ENCODE data around the gene BCAP29.
"Not testable (repeated sequence)": the region's sequence is repeated elsewhere in the genome, so short reads cannot be mapped to it uniquely, and the experiment has no call there.

The BCAP29 gene

DNA sequence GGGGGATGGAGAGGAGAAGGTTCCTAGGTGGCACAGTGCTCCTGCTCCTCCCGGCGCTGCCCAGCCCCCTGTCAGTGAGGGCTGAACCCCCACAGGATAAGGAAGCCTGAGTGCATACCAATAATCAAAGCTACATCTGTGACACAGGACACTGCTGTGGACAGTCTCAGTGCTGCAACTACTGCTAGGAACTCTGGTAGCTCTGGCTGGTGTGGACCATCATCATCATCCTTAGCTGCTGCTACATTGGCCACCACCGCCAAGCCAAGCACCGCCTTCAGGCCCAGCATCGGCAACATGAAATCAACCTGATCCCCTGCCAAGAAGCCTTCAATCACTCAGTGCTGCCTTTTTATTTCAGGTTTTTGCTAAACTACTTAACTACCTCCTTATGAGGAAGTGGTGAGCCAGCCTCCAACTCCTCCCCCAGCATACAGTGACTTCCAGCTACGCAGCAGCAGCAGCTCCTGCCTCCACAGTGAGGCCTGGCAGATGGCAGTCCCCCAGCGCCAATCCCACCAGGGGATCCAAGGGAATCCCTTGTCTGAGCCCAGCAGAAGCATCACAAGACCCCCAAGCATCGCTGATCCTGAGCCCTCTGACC, 48.5 kb downstream of the BCAP29 start:
- no peak for DNase-seq

DNA sequence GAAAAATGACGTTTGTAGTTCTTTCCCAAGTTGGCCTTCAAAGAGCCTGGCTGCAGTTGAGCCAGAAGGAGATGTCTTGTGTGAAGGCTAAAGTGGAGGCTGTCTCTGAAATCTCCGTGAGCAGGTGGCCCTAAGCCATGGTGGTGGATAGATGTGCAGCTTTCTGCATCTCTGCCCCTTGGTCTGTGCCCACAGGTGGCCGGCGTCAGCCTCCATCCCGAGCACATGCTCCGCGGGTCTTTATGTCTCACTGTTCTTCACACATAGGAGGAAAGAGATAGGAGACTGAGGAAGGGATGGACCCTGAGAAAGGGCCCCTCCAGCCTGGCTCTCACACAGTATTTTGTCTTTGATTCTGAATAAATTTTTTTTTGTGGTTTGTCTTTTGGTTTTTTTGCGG, 50.3 kb downstream of the BCAP29 start:
- no peak for DNase-seq

DNA sequence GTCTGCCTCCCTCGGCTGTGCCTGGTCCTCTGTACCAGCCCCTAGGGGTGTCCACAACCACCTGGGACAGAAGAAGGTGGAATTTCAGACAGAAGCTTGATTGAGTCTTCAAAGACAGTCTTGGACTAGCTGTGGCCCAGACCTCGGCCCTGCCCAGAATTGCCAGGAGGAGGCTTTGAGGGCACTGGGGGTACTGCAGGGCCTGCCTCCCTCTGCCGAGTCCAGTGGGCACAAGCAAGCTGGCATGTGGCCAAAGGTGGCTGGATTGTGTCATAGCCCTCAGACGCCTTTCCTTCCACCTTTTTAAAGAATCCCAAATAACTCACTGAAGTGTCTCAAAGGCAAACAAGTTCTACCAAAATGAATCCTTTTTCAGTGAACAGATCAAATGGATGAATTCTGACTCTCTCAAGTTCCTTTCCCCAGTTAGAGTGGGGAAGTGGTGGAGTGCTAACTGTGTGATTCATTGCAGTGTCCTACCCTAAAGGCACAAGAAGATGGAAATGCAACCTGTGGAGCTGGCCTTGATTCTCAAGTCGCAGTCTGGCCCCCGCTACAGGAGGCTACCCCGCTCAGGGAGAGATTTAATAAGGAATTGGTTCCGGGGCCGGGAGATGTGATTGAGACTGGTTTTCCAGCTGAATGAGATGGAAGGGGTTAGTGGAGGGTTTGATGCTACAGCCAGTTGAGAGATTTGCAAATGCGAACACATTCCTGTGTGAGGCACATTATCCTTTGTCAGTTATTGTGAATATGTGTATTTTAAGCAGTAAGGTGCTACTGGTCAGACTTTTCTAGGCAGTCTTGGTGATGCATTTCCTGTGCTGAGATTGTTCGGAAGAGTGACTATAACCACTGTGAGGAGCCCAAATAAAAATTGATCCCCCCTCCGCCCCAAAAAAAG, 51.8 kb downstream of the BCAP29 start:
- DNase-seq: no peak

DNA sequence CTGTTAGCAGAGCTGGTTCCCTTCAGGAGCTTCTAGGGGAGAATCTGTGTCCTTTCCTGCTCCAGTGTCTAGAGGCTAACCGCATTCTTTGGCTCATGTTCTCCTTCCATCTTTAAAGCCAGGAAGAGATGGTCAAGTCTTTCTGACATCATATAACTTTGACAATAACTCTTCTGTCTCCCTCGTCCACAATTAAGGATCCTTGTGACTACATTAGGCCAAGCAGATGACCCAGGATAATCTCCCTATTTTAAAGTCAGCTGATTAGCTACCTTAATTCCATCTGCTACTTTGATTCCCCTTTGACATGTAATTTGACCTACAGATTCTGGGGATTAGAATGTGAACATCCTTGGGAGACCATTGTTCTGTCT, 52.4 kb downstream of the BCAP29 start:
- DNase-seq: no peak

DNA sequence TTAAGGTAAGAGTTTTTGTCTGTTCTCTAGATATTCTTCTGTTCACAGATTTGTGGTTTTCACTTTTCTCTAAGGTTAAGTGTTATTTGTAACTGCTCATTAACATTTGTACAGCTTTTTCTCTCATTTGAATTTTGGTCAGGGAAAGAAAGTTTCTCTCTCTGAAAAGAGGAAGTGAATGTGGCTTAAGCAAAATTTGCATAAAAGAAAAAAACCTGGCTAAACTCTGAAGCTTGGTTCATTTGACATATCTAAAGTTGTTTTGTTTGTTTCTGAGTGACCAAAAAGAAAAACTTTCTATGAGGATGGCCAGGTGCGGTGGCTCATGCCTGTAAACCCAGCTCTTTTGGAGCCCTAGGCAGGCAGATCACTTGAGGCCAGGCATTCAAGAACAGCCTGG, 58.5 kb downstream of the BCAP29 start:
- no peak for DNase-seq

DNA sequence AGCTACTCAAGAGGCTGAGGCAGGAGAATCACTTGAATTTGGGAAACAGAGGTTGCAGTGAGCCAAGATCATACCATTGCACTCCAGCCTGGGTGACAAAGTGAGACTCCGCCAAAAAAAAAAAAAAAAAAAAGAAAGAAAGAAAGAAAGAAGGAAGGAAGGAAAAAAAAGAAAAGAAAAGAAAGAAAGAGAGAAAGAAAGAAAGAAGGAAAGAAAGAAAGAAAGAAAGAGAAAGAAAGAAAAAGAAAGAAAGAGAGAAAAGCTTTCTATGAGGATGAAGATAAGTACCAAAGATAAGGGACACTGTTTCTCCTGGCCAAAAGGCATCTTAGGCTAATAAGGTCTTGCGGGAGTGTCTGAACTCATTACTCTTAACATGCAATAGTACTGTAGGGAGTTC, 59.0 kb downstream of the BCAP29 start:
- not testable (repeated sequence) for DNase-seq

DNA sequence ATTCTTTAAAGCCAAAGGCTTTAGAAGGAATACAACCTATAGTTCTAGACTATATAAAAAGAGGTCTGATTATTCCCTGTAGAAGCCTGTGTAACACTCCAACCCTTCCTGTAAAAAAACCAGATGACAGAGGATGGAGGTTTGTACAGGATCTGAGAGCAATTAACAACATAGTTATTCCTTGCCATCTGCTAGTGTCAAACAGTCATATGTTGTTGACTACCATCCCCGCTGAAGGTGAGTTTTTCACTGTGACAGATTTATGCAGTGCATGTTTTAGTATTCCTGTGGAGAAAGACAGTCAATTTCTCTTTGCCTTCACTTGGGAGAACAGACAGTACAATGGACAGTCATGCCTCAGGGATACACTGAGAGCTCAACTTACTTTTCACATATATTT, 61.6 kb downstream of the BCAP29 start:
- DNase-seq: no peak

DNA sequence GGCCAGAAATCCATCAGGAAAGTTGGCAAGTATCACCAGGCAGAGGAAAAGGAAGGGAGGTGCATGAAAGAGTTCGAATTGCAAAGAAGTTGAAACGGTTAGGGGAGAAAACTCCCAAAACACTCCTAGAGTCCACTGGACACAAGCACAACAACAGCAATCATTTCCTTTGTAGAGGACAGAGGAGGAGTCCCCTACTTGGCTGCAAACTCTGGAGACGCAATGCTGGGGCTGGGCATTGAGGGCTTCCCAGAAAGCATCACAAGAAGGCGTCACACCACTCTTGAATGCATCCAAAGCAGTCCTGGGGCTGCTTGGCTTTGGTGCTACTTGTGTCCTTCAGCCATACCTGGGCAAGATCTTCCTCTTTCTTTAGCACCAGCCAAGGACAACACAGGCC, 62.5 kb downstream of the BCAP29 start:
- DNase-seq: no peak

DNA sequence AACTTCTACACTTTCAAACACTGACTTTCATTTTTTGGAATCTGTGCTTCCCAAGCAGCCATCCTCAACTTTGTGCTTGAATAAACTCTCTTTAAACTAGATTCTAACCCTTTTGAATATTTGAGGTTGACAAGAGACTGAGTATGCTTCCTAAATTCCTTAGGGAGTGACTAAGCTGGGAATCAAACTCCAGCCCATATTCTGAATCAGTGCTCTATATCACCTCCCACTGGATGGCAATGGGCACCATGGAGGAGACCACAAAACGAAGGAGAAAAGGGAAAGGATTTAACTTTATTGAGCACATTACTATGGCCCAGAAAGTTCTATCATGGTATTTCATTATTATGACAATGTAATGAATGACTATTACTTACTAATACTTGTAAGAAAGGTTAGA, 63.4 kb downstream of the BCAP29 start:
- no peak for DNase-seq

DNA sequence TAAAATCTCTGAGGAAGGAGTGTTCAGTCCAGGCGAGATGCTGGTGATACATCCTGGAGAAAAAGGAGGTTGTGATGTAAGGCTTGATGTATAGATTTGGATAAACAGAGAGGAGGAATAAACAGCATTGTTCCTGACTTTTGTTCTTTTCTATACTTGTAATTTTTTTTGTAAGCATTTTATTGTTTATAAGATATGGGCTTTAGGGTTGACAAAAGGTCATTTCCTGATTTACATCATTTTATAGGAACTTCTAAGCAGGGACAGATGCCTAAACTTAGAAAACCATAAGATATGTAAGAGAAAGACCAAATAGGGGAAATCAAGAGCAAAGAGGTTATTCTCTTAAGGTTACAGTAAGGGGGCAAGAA, 63.9 kb downstream of the BCAP29 start:
- DNase-seq: no peak

DNA sequence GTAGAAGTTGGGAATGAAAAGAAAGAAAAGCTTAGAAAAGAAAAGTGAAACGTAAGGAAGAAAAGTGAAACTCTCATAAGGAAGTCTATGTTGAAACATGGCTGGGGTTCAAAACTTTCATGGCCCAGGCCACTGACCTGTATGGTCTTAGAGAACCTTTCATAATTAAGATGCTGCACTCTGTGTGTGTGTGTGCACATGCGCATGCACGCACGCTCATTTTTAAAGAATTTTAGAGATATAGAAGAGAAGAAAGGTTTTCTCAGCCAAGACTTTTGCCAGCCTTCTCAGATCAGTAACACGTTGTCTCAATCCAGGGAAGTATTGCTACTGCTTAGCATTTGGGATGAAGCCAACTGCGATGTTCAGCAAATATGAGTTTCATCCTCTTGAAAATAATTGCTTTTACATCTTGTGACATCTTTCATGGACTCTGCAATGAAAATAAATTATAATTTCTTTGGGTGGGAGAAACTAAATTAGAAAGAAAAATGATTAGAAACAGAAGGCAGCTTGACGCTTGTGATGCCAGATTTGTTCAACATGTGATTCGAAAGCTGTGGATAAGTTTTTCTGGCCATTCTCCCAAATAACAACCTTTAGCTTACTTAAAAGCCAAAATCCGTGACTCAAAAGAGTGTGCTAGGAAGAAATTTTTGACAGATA, 64.4 kb downstream of the BCAP29 start:
- DNase-seq: no peak

DNA sequence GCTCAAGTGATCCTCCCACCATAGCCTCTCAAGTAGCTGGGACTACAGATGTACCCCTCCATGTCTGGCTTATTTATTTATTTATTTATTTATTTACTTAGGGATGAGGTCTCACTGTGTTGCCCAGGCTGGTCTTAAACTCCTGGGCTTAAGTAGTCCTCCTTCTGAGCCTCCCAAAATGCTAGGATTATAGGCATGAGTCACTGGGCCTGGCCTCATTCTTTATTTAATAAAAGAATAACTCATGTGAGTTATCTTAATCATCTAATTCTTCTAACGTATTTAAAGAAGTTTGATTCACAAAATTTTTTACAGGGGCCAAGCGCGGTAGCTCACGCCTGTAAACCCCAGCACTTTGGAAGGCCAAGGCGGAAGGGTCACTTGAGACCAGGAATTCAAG, 72.6 kb downstream of the BCAP29 start:
- DNase-seq: no peak

DNA sequence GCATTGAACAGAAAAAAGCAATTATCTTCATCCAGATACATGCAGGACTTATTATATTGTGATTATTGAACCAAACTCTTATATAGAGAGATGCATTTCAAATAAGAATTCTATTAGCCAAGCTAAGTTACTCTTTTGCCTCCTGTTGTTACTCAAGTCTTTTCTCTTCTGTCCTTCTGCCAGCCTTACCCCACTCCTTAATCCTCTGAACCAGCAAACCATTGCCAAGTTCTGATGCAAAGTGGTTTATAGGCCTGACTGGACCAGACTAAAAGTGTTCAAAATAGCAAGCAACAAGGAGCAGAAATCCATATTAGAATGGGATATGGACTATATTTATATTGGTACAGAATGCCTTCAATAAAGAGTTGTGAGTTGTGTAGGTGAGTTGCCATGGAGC, 78.4 kb downstream of the BCAP29 start:
- DNase-seq: no peak

DNA sequence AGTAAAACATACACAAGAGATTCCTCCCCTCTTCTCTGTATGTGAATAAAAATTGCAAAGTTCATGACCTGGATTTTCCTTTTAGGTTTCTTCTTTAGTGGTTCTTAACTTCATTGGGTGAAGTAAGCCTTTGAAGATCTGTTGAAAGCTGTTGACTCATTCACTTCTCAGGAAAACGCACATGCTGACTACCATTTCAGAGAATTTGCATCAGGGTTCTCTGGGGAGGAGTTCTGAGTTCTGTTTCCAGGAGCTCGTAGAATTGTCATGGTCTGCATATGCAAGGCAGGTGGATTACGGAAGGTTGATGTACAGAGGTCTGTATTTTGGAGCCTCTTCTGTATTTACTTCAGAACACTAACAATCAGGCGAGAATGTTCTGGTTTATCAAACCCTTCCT, 79.6 kb downstream of the BCAP29 start:
- DNase-seq: no peak

DNA sequence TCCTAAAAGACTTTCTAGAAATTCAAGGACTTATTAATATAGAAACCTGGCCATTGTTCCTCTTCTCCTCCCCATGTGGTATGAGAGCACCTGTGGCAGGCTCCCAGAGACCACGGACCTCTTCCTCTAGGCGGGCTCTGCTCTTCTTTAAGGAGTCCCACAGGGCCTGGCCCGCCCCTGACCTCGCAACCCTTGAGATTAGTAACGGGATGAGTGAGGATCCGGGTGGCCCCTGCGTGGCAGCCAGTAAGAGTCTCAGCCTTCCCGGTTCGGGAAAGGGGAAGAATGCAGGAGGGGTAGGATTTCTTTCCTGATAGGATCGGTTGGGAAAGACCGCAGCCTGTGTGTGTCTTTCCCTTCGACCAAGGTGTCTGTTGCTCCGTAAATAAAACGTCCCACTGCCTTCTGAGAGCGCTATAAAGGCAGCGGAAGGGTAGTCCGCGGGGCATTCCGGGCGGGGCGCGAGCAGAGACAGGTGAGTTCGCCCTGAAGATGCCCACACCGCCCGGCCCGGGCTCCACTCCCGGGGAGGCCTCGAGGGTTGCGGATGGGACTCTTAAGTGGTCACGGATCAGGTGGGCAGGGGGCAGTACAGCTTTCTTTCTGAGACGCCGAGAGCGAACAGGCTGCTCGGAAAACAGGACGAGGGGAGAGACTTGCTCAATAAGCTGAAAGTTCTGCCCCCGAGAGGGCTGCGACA, 80.5 kb downstream of the BCAP29 start, which contains the start of gene SLC26A4:
SLC26A4 (plus strand) TSS at position 448 of the 700 bp plus-strand sequence. CDS start 814 bp downstream, outside the sequence.
- DNase-seq: no peak

DNA sequence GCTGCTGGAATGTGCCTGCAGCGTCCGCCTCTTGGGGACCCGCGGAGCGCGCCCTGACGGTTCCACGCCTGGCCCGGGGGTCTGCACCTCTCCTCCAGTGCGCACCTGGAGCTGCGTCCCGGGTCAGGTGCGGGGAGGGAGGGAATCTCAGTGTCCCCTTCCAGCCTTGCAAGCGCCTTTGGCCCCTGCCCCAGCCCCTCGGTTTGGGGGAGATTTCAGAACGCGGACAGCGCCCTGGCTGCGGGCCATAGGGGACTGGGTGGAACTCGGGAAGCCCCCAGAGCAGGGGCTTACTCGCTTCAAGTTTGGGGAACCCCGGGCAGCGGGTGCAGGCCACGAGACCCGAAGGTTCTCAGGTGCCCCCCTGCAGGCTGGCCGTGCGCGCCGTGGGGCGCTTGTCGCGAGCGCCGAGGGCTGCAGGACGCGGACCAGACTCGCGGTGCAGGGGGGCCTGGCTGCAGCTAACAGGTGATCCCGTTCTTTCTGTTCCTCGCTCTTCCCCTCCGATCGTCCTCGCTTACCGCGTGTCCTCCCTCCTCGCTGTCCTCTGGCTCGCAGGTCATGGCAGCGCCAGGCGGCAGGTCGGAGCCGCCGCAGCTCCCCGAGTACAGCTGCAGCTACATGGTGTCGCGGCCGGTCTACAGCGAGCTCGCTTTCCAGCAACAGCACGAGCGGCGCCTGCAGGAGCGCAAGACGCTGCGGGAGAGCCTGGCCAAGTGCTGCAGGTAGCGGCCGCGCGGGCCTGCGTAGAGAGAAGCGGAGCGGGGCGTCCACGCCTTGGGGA, 81.2 kb downstream of the BCAP29 start:
- peak; percentile 47 for DNase-seq

DNA sequence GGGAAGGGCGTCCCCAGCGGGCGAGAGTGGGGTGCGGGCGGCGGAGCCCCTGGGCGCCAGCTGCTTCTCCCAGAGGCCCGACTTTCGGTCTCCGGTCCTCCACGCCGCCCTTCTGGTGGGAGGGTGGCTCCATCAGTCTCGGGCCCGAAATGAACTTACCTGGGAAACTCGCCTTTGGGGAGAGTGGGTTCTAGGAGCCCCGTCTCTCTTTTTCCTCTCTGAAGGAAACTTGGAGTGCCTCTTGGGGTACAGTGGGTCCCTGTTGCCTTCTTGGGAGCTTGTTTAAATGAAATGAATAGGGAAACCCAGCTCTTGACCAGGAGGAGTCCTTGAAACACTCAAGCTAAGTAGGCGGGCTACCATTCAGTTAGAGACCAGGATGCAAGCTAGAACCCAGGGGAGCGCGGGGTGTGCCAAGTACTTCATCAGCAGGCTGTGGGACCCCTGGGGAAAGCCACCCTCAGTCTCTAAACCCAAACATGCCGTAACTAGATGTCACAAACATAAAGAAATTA, 81.9 kb downstream of the BCAP29 start:
- DNase-seq: peak; percentile 31

DNA sequence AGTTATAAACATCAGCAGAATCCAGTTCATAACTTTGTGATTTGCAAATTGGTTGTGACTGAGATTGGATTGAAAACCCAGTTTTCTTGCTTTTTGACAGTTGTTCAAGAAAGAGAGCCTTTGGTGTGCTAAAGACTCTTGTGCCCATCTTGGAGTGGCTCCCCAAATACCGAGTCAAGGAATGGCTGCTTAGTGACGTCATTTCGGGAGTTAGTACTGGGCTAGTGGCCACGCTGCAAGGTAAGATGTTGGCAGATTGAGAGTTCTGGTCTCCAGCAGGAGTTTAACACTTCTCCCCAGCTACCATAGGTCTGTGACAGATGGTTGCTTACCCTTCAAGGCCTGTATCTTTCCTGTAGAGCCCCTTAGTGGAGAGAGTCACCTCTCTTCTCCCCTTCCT, 83.2 kb downstream of the BCAP29 start:
- DNase-seq: no peak

DNA sequence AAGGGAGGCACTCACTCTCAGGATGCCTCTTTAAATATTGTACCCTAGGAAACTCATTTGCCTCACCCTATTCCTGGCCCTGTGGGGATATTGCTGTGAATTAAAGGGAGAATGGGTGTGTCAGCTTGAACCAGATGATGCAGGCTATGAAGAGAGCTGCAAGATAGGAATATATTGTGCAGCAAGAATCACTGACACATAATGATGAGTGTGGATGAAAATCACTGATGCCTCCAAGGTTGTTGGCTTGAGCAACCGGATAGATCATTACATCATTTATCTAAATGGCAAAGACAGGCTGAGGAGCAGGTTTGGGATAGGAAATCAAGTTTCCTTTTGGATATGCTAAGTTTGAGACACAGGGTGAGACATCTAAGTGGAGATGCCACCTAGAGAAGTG, 86.7 kb downstream of the BCAP29 start:
- no peak for DNase-seq

DNA sequence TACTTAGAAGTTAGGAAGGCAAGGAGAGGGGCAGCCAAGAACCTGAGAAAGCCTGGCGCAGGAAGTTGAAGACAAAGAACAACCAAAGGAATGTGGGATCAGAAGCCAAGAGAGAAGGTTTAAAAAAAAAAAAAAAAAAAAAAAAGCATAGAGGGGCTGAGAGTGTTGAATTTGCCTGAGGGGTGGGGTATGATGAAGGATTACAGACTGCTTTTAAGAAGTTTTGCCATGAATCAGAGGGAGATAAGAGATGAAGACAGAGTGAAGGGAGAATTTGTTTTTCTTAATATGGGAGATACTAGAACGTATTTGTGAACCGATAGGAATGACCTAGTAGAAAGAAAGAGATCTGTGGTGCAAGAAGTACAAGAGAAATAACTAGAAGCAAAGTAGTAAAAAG, 87.3 kb downstream of the BCAP29 start:
- no peak for DNase-seq

DNA sequence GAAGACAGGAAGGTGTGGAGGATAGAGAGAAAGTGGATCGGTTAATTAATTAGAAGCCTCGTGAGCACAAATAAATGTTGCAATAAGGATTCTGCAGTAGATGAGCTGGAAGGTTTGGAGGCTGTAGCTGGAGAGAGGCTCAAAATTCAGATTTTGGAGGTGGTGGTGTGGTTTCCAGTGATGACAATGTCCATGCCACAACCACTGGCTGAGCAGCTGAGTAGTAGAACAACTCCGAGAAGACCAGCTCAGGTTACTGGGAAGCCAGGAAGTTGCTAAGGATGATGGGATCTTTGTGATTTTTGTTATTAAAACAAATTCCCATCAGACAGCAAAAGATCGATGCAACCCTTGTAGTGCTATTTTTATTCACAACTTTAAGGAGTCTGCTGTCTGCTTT, 88.2 kb downstream of the BCAP29 start:
- no peak for DNase-seq

Data from NCI-H1092 treated with DMSO at 0.1 percent for 48 hours (cell line).